ENCODE data around the gene TMEM170A. TPM values are rescaled to one million over a fixed set of nuclear protein-coding genes. Genes with fewer than 3 reads are reported as not detected.
A peak's percentile ranks its signal among the peaks of the same experiment; 100 is the strongest.
"Not testable (repeated sequence)": the region's sequence is repeated elsewhere in the genome, so short reads cannot be mapped to it uniquely, and the experiment has no call there.

The TMEM170A gene
- polyA plus RNA-seq, 1 donor: 50.1 TPM

DNA sequence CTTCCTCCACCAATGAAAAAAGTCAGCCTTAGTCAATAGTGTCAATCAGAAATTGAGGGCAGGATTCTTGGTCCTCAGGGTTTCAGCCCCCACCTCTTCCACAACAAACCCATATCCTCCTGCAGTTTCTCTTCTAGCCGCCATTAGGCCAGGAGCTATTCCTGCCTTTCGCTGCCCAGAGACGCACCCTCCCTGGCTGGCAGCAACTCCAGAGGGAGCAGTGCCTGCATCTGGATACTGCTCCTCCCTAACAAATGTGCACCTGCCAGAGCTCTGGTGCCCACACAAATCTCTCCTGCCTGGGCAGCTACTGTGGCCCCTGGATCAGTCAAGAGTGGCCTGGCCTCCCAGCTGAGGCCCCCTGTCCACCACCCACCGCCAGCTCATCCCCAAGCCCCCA, 8.0 kb downstream of the TMEM170A start:
- not testable (repeated sequence) for DNase-seq

DNA sequence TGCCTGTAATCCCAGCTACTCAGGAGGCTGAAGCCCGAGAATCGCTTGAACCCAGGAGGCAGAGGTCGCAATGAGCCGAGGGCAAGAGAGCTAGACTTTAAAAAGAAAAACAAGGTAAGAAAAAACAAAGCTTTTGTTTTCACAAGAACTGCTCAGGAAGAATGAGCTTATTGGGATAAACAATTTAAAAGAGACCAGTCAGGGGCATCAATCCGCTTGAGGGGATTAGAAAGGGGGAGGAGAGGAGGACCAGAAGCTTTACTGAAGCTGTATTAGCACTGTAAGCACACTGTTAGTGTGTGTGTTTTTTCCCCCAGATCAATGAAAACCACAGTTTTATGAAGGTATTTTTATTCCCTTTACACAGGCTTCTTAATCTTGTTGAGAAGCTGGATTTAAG, 8.8 kb downstream of the TMEM170A start:
- no peak for DNase-seq

- DNase-seq: no peak
These were observed 11.9 kb downstream of the TMEM170A start for GRCh38 chr16:75452464-75453190.

- DNase-seq: no peak
These were observed 18.1 kb downstream of the TMEM170A start for GRCh38 chr16:75446416-75446815.

- no peak for DNase-seq
These were observed 19.2 kb downstream of the TMEM170A start for GRCh38 chr16:75445298-75445697.

- DNase-seq: no peak
These were observed 21.2 kb downstream of the TMEM170A start for GRCh38 chr16:75443298-75443697.

- peak; percentile 85 for DNase-seq
These were observed 30.6 kb downstream of the TMEM170A start for GRCh38 chr16:75433732-75434413.

DNA sequence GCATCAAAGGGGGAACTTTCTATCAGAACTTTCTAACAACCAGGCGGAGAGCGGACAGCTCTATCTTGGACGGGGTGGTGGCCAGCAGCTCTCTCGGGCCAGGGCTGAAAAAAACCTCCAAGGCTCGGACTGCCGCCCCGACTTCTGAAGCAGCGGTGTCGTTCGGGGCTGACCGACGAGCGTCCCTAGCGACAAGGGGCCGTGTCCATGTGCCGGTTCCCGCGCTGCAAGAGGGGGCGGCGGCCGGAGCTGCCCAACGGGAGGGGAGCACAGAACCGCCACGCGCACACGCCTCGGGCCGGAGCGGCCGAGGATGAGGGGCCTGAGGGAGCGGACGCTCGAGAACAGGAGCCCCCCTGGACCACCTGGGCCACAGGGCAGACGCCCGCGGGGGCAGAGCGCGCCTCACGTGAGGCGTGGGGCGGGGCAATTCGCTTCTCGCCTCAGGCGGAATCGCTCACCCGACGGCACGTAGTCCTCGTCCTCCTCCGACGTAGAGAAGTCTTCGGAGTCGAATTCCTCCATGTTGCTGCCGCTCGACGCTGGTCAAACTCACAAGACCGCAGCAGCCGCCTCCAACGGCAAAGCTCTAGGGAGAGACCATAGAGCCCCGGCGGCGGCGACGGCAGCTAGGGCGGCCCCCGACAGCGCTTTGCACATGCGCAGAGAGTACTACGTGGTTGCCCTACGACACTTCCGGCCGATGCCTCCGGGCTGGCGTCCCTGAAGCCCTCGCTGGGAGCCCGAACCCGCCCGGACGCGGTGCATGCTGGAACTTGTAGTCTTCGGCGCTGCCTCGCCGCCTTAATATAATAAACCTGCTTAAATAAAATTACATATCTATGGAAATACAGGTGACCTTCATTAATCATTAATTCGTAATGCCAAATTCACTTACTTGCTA, 31.4 kb downstream of the TMEM170A start, which contains the start of gene CFDP1:
Gene CFDP1 (minus strand): TSS at position 676 of the 904 bp plus-strand sequence. CDS start 151 bp downstream, at position 525.
- peak; percentile 96 for DNase-seq

DNA sequence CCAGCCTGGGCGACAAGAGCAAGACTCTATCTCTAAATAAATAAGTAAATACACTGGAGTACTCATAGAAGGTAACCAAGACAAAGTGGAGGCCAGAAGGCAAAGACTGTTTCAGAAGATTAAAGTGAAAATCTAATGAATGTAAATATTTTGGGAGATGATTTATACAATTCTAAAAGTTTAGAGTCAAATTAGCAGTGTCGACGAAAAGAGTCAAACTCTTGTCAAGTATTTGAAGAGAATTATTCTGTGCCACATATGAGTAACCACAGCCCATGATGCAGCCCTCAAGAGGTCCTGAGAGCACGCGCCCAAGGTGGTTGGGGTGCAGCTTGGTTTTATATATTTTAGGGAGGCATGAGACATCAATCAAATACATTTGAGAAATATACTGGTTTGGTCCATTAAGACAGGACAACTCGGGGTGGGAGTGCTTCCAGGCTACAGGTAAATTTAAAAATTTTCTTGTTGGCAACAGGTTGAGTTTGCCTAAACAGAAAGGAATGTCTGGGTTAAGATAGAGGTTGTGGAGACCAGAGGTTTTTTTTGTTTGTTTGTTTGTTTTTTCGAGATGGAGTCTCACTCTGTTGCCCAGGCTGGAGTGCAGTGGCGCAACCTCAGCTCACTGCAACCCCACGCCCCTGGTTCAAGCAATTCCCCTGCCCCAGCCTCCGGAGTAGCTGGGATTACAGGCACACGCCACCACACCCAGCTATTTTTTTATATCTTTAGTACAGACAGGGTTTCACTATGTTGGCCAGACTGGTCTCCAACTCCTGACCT, 34.7 kb downstream of the TMEM170A start:
- DNase-seq: no peak

DNA sequence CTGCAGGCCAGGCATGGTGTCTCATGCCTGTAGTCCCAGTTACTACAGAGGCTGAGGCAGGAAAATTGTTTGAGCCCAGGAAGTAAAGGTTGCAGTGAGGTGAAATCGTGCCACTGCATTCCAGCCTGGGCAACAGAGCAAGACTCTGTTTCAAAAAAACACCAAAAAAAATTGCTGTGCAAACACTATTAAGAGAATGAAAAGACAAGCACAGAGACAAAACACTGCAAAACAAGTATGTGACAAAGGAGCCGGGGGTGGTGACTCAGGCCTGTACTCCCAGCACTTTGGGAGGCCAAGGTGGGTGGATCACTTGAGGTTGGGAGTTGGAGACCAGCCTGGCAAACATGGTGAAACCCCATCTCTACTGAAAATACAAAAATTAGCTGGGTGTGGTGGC, 38.0 kb downstream of the TMEM170A start:
- not testable (repeated sequence) for DNase-seq

DNA sequence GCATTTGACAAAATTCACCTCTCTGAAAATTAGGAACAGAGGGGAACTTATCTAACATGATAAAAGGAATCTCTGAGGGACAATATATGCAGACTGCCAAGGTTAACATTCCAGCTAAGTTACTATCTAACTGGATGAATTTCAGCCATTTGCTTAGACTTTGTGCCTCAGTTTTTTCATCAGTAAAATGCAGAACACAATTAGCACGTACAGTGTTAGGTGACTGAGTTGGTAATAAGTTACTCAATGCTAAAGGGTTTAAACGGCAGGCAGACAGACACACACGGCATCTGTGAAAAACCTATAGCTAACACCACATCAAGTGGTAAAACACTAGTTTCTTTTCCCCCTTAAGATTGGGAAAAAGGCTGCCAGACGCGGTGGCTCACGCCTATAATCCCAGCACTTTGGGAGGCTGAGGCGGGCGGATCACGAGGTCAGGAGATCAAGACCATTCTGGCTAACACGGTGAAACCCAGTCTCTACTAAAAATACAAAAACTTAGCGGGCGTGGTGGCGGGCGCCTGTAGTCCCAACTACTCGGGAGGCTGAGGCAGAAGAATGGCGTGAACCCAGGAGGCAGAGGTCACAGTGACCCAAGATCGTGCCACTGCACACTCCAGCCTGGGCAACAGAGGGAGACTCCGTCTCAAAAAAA, 40.3 kb downstream of the TMEM170A start:
- not testable (repeated sequence) for DNase-seq

- DNase-seq: no peak
These were observed 40.8 kb downstream of the TMEM170A start for GRCh38 chr16:75423723-75424104.

- DNase-seq: no peak
These were observed 42.7 kb downstream of the TMEM170A start for GRCh38 chr16:75421820-75422126.

DNA sequence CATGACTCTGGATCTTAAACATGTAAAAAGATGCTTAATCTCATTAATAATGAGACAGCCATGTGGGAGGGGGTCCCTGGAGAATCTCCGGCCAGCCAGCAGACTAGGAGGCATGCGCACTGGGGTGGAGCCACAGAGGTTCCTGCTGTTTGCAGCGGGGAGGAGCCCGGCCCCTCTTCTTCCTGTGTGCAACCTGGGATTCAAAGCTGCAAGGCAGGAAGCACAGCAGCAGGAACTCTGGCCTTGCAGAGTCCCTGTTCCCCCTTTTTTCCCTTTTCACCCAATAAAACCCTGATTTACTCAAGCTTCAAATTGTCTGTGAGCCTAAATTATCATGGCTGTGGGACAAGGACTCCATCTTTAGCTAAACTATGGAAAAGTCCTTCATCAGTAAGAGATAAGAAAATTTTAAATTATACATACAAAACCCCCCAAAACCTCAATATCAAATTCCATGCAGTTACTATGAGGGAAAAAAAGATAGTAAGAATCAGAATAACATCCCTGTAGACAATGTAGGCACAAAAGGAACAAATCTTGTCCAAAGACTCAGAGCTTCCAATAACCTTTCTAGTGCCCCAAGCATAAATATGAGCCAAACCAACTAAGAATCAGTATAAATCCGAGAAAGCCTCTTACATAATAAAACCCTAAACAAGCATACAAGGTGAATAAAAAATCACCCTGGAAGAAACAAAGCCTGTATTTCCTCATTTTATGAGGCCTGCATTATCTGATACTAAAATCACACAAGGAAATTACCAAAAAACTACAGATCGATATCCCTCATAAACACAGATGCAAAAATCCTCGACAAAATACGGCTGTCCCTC, 43.3 kb downstream of the TMEM170A start:
- peak; percentile 53 for DNase-seq

GRCh38 chr16:75416904-75417565, 47.5 kb downstream of the TMEM170A start:
- no peak for DNase-seq

- no peak for DNase-seq
These were observed 49.2 kb downstream of the TMEM170A start for GRCh38 chr16:75415169-75415905.

DNA sequence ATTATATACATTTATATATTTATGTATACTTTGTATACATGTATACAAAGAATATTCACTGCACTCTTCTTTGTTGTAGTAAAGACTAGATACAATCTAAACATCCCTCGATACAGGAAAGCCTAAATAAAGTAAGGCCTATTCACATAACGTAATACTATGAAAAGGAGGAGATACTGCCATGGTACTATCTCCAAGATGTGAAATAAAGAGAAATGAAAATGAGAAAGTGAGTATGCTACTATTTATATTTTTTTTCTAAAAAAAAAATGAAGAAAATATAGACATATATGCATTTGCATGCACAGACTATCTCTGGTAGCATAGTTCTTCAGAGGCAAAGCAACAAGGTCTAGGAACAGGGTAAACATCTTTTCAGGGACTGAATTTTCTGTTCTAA, 50.5 kb downstream of the TMEM170A start:
- DNase-seq: no peak

DNA sequence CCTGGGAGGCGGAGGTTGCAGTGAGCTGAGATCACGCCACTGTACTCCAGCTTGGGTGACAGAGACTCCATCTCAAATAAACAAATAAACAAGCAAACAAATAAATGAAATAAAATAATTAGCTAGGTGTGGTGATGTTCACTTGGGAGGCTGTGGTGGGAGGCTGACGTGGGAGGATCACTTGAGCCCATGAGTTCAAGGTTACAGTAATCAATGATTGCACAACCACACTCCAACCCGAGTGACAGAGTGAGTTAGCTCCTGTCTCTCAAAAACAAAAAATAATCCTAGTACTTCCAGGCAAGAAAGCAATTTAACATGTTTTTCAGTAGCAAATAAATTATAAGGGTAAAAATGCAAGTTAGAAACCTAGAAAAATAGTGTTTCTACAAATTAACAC, 57.5 kb downstream of the TMEM170A start:
- no peak for DNase-seq

DNA sequence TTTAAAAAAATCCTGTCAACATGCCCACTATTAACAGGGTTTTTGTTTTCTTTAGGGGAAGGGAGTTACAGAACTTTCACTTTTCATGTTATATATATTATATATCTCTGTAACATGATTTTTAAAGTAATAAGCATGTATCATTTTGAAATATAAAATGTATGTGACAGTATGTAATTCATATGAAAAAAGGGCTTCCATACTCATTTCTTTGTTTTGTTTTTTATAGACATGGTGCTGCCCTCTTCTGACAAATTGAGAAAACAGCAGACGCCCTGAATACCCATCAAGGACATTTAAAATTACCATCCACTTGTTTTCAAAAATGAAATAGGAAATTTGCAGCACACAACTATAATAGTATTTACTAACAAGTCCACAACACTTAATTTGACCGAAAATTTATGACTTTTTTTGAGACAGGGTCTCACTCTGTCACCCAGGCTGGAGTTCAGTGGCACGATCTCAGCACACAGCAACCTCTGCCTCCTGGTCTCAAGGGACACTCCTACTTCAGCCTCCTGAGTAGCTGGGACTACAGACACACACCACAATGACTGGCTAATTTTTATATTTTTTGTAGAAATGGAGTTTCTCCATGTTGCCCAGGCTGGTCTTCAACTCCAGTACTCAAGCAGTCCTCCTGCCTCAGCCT, 61.5 kb downstream of the TMEM170A start:
- peak; percentile 38 for DNase-seq

Measured in left kidney (tissue), 2 donors.